Nephron (organoid): ENCODE measurements around the gene FBN2.
"Not testable (repeated sequence)": the region's sequence is repeated elsewhere in the genome, so short reads cannot be mapped to it uniquely, and the experiment has no call there.

Experiments
- H3K27ac Mint-ChIP-seq, 3 experiments: 2 replicates each; pipeline ENCODE4 v1.8.0; 2020; ENCODE audit warnings: mixed read lengths in 3 of 3, mild to moderate bottlenecking in 2 of 3, moderate library complexity in 1 of 3
- H3K27me3 Mint-ChIP-seq: 2 replicates; pipeline ENCODE4 v1.8.0; 2021; ENCODE audit warnings: low read depth, mild to moderate bottlenecking, moderate library complexity, mixed read lengths
- H3K36me3 Mint-ChIP-seq: 2 replicates; pipeline ENCODE4 v1.8.0; 2020; ENCODE audit warnings: low read depth, mixed read lengths
- H3K4me1 Mint-ChIP-seq: 2 replicates; pipeline ENCODE4 v1.8.0; 2020; ENCODE audit warnings: mixed read lengths
- H3K4me3 Mint-ChIP-seq, 3 experiments: 2 replicates each; pipeline ENCODE4 v1.8.0; 2020; ENCODE audit warnings: mild to moderate bottlenecking in 3 of 3, mixed read lengths in 3 of 3, moderate library complexity in 2 of 3
- H3K9me3 Mint-ChIP-seq: 2 replicates; pipeline ENCODE4 v1.8.0; 2020; ENCODE audit warnings: mixed read lengths
- TF ChIP-seq, protein P1 (sequence below), 3 experiments: fragments of 200-600 bp; sonication (generic); IDR thresholded peaks; one replicate each; pipeline ENCODE4 v1.5.0; 2021; ENCODE audit warnings: antibody characterized with exemption in 3 of 3; ENCODE audit not compliant: unreplicated experiment in 3 of 3

Gene FBN2

DNA sequence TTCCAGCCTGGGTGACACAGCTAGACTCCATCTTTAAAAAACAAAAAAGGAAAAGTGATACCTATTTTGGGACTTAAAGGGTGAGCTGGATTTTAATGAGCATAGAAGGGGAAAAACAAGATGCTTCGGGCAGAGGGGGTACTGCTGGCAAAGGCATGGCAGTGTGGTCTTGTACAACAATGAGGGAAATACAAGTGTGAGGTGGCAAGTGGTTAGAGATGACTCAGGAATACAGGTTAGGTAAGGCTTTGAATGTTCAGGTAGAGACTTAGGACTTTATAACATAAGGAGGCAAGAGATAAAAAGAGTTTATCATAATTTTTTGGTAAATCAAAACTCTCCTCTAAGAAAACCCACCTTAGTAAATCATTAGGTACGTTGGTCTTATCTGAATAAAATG lies 132.9 kb downstream of the FBN2 start:
- peaks cover 60% of the 10 kb centered on the region for H3K36me3 Mint-ChIP-seq
- TF ChIP-seq, protein P1, sequence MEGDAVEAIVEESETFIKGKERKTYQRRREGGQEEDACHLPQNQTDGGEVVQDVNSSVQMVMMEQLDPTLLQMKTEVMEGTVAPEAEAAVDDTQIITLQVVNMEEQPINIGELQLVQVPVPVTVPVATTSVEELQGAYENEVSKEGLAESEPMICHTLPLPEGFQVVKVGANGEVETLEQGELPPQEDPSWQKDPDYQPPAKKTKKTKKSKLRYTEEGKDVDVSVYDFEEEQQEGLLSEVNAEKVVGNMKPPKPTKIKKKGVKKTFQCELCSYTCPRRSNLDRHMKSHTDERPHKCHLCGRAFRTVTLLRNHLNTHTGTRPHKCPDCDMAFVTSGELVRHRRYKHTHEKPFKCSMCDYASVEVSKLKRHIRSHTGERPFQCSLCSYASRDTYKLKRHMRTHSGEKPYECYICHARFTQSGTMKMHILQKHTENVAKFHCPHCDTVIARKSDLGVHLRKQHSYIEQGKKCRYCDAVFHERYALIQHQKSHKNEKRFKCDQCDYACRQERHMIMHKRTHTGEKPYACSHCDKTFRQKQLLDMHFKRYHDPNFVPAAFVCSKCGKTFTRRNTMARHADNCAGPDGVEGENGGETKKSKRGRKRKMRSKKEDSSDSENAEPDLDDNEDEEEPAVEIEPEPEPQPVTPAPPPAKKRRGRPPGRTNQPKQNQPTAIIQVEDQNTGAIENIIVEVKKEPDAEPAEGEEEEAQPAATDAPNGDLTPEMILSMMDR (IDR thresholded peaks at IDR 0.05; ENCODE audit: unreplicated experiment in 3 of 3) = no peak
- no peak overlapping the region for H3K4me3 Mint-ChIP-seq
- H3K27ac Mint-ChIP-seq = no peak overlapping the region
- H3K9me3 Mint-ChIP-seq = peaks cover 3% of the 10 kb centered on the region
- no peaks in the 10 kb centered on the region for H3K27me3 Mint-ChIP-seq
- H3K4me1 Mint-ChIP-seq = peaks cover 54% of the 10 kb centered on the region

DNA sequence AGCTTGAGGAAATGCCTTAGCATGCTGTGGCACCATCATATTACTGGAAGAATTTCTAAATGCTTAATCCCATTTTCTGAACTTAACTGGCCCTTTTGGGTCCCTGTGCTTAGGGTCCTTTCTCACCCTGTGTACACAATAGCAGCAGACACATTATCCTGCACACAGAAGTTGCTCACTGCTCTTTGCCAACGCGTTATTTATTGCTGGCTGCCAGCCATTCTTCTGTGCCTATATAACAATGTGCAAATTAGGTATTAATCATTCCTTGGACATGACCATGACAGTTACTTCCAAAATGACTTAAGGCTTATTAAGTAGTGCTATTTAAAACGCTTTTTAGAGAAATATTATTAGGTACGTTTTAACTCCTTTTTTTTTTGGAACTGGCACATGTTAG lies 134.7 kb downstream of the FBN2 start:
- Mint-ChIP-seq H3K4me1 (peaks cover 36% of the 10 kb centered on the region), H3K4me3 (no peak overlapping the region), H3K36me3 (peaks cover 69% of the 10 kb centered on the region), H3K9me3 (peaks cover 3% of the 10 kb centered on the region), H3K27ac (peak overlapping the region in 2 of 3 experiments; percentile 1 to 46), H3K27me3 (no peaks in the 10 kb centered on the region)
- TF ChIP-seq, protein P1 (IDR thresholded peaks at IDR 0.05; ENCODE audit: unreplicated experiment in 3 of 3) = no peak

DNA sequence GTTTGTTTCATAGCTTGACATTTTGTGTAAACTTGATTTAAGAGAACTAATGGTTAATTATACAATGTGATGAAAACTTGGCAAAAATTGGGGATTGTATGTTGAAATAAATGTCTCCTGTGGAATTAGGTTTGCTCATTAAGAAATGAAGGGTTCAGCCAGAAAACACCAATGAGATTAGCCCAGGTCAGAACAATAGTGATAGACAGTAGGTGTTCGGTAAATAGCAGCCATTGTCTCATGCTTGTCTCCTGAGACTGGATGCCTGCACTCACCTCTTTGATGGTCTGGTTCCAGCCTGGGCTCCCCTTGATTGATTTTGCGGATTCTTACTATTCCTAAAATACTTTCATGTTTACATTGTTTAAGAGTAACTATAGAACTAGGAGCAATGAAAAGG lies 135.5 kb downstream of the FBN2 start:
- Mint-ChIP-seq H3K27me3 (no peaks in the 10 kb centered on the region), H3K9me3 (peaks cover 3% of the 10 kb centered on the region), H3K36me3 (peaks cover 69% of the 10 kb centered on the region), H3K4me1 (peaks cover 32% of the 10 kb centered on the region), H3K27ac (peak overlapping the region in 2 of 3 experiments; percentile 18 to 46), H3K4me3 (no peak overlapping the region)
- TF ChIP-seq, protein P1 (IDR thresholded peaks at IDR 0.05; ENCODE audit: unreplicated experiment in 3 of 3) = no peak

DNA sequence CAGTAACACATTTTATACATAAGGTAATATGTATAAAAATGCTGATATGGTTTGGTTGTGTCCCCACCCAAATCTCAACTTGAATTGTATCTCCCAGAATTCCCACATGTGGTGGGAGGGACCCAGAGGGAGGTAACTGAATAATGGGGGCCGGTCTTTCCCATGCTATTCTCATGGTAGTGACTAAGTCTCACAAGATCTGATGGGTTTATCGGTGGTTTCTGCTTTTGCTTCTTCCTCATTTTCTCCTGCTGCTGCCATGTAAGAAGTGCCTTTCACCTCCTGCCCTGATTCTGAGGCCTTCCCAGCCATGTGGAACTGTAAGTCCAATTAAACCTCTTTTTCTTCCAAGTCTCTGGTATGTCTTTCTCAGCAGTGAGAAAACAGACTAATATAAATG lies 137.3 kb downstream of the FBN2 start:
- Mint-ChIP-seq H3K4me1 (peaks cover 18% of the 10 kb centered on the region), H3K36me3 (peaks cover 63% of the 10 kb centered on the region)
- H3K27me3 Mint-ChIP-seq, H3K4me3 Mint-ChIP-seq, H3K9me3 Mint-ChIP-seq, H3K27ac Mint-ChIP-seq: not testable (repeated sequence)

DNA sequence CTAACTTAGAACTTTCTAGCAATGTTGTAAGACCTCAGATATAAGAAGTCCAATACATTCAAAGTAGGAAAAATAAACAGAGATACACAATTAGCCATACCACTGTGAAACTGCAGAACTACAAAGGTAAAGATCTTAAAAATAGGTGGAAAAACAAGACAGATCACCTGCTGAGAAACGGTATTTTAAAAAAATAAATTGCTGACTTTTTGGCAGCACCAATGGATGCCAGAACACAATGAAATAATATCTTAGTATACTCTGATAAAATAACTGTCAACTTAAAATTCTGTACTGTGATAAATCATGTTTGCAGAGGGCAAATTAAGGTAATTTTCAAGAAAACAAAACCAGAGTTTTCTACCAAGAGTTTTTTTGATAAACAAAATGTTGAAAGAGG lies 138.9 kb downstream of the FBN2 start:
- H3K4me3 Mint-ChIP-seq = no peak overlapping the region
- TF ChIP-seq, protein P1 (IDR thresholded peaks at IDR 0.05; ENCODE audit: unreplicated experiment in 3 of 3) = no peak
- H3K27me3 Mint-ChIP-seq = no peaks in the 10 kb centered on the region
- no peak overlapping the region for H3K27ac Mint-ChIP-seq
- peaks cover 3% of the 10 kb centered on the region for H3K9me3 Mint-ChIP-seq
- H3K4me1 Mint-ChIP-seq = peaks cover 16% of the 10 kb centered on the region
- peaks cover 56% of the 10 kb centered on the region for H3K36me3 Mint-ChIP-seq

DNA sequence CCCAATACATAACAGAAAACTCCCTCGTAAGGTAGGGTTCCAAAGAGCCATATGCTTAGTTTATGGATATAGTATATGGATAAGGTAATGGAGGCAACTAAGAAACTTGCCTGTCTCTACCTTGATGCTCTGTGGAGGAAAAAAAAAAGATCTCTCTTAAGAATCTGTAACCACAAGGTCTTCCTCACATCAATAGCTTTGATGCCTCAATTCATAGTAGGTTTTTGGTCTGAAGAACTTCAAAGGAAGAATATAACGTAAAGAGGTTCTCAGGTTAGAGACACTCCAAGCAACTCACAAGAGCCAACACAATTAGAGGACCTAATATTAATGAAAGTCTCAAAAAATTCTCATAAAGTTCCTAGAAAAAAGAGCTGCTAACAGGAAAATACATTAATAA lies 140.2 kb downstream of the FBN2 start:
- Mint-ChIP-seq H3K4me3 (no peak overlapping the region), H3K36me3 (peaks cover 58% of the 10 kb centered on the region), H3K27ac (no peak overlapping the region), H3K4me1 (peaks cover 9% of the 10 kb centered on the region), H3K9me3 (peaks cover 3% of the 10 kb centered on the region), H3K27me3 (no peaks in the 10 kb centered on the region)
- TF ChIP-seq, protein P1 (IDR thresholded peaks at IDR 0.05; ENCODE audit: unreplicated experiment in 3 of 3) = no peak
